Neuronal stem cell (in vitro differentiated cells): ENCODE measurements around the gene PCDHA1.
"Not testable (repeated sequence)": the region's sequence is repeated elsewhere in the genome, so short reads cannot be mapped to it uniquely, and the experiment has no call there.

Source experiments
- DNase-seq: peaks from one replicate; pipeline ENCODE4 v3.0.0-alpha.2; 2013; ENCODE audit warnings: low spot score
- H2AFZ ChIP-seq: one replicate; pipeline ENCODE4 v1.6.1; 2013; ENCODE audit warnings: mild to moderate bottlenecking, low read length, inconsistent platforms
- H2AK5ac ChIP-seq: 2 replicates; pipeline ENCODE4 v1.6.1; 2013; ENCODE audit warnings: low read depth, mild to moderate bottlenecking, inconsistent platforms, low read length, moderate library complexity, mixed read lengths
- H2BK120ac ChIP-seq: 2 replicates; pipeline ENCODE4 v1.6.1; 2013; ENCODE audit warnings: low read depth, mild to moderate bottlenecking, inconsistent platforms, low read length, moderate library complexity, mixed read lengths
- H2BK12ac ChIP-seq: one replicate; pipeline ENCODE4 v1.6.1; 2013; ENCODE audit warnings: low read length, inconsistent platforms
- H2BK15ac ChIP-seq: 2 replicates; pipeline ENCODE4 v1.6.1; 2013; ENCODE audit warnings: mild to moderate bottlenecking, low read length, inconsistent platforms, mixed read lengths
- H2BK5ac ChIP-seq: one replicate; pipeline ENCODE4 v1.6.1; 2013; ENCODE audit warnings: inconsistent platforms, mild to moderate bottlenecking, low read length, moderate library complexity
- H3K14ac ChIP-seq: one replicate; pipeline ENCODE4 v1.6.1; 2013; ENCODE audit warnings: low read length, inconsistent platforms
- H3K18ac ChIP-seq: 2 replicates; pipeline ENCODE4 v1.6.1; 2013; ENCODE audit warnings: low read length, inconsistent platforms
- H3K23ac ChIP-seq: 2 replicates; pipeline ENCODE4 v1.6.1; 2013; ENCODE audit warnings: low read depth, mild to moderate bottlenecking, mixed read lengths, low read length, inconsistent platforms; ENCODE audit not compliant: poor library complexity
- H3K27ac ChIP-seq: replicated peaks from 3 replicates; pipeline ENCODE4 v1.5.1; 2013; ENCODE audit warnings: low read length, inconsistent platforms
- H3K27me3 ChIP-seq, 3 experiments: 2 replicates each; pipeline ENCODE4 v1.6.1; 2013; ENCODE audit warnings: low read length in 3 of 3, mild to moderate bottlenecking in 2 of 3, inconsistent platforms in 1 of 3, low read depth in 1 of 3, mixed read lengths in 1 of 3, moderate library complexity in 1 of 3; ENCODE audit not compliant: control insufficient read depth in 3 of 3, insufficient read depth in 3 of 3
- H3K36me3 ChIP-seq, 2 donors: replicated peaks in 1 of 2; 2 replicates each; pipeline ENCODE4 v1.6.1; 2013; ENCODE audit warnings: low read length in 2 of 2; ENCODE audit not compliant: control insufficient read depth in 2 of 2, insufficient read depth in 2 of 2
- H3K4ac ChIP-seq: 2 replicates; pipeline ENCODE4 v1.6.1; 2013; ENCODE audit warnings: inconsistent platforms, mild to moderate bottlenecking, low read length, moderate library complexity
- H3K4me1 ChIP-seq, 2 donors: 1 replicate in 1 of 2; 2 replicates in 1 of 2; pipeline ENCODE4 v1.6.1; 2013; ENCODE audit warnings: low read length in 2 of 2, low read depth in 1 of 2; ENCODE audit not compliant: control insufficient read depth in 2 of 2, insufficient read depth in 1 of 2
- H3K4me2 ChIP-seq: one replicate; pipeline ENCODE4 v1.6.1; 2013; ENCODE audit warnings: mild to moderate bottlenecking, low read length, inconsistent platforms; ENCODE audit not compliant: insufficient read depth, poor library complexity, severe bottlenecking
- H3K4me3 ChIP-seq, 2 donors: 2 replicates each; pipeline ENCODE4 v1.5.1; 2013; ENCODE audit warnings: low read length in 2 of 2, mild to moderate bottlenecking in 2 of 2, inconsistent platforms in 1 of 2, moderate library complexity in 1 of 2
- H3K79me1 ChIP-seq: one replicate; pipeline ENCODE4 v1.6.1; 2013; ENCODE audit warnings: low read depth, mild to moderate bottlenecking, inconsistent platforms, low read length, moderate library complexity
- H3K9ac ChIP-seq: one replicate; pipeline ENCODE4 v1.6.1; 2013; ENCODE audit warnings: mild to moderate bottlenecking, low read depth, low read length, inconsistent platforms; ENCODE audit not compliant: poor library complexity
- H3K9me3 ChIP-seq, 2 donors: replicated peaks in 1 of 2; 2 replicates each; pipeline versions ENCODE3 to v1.6.1; 2013; ENCODE audit warnings: low read length in 2 of 2, mild to moderate bottlenecking in 2 of 2, inconsistent platforms in 1 of 2, low read depth in 1 of 2, mixed read lengths in 1 of 2, moderate library complexity in 1 of 2; ENCODE audit not compliant: control insufficient read depth in 2 of 2, insufficient read depth in 1 of 2
- H4K8ac ChIP-seq: one replicate; pipeline ENCODE4 v1.6.1; 2013; ENCODE audit warnings: low read depth, mild to moderate bottlenecking, inconsistent platforms, low read length, moderate library complexity
- H4K91ac ChIP-seq: one replicate; pipeline ENCODE4 v1.6.1; 2013; ENCODE audit warnings: low read length, low read depth, mild to moderate bottlenecking, inconsistent platforms; ENCODE audit not compliant: poor library complexity
- WGBS, 2 donors: extraction: QIAGEN DNeasy Blood & Tissue Kit; methylation state at CpG; one replicate each; pipeline ENCODE4 v1.1.7; 2013; ENCODE audit warnings: missing lambda C conversion rate in 2 of 2, mixed read lengths in 1 of 2; ENCODE audit not compliant: insufficient read length in 2 of 2, insufficient replicate concordance in 1 of 2; ENCODE audit errors: extremely low coverage in 2 of 2; 5-methylcytosine and 5-hydroxymethylcytosine counted together

The PCDHA1 gene

DNA sequence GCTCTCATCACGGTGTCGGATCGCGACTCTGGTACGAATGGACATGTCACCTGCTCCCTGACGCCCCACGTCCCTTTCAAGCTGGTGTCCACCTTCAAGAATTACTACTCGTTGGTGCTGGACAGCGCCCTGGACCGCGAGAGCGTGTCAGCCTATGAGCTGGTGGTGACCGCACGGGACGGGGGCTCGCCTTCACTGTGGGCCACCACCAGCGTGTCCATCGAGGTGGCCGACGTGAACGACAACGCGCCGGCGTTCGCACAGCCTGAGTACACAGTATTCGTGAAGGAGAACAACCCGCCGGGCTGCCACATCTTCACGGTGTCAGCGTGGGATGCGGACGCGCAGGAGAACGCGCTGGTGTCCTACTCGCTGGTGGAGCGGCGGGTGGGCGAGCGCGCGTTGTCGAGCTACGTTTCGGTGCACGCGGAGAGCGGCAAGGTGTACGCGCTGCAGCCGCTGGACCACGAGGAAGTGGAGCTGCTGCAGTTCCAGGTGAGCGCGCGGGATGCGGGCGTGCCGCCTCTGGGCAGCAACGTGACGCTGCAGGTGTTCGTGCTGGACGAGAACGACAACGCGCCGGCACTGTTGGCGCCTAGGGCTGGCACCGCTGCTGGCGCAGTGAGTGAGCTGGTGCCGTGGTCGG, 10.3 kb downstream of the PCDHA1 start:
- peak overlapping the region in 1 of 2 donors; percentile 69 for H3K4me3 ChIP-seq
- not testable (repeated sequence) for H2BK15ac ChIP-seq, H2AFZ ChIP-seq, H4K91ac ChIP-seq, H2BK120ac ChIP-seq, H3K14ac ChIP-seq, H3K4ac ChIP-seq, H3K79me1 ChIP-seq, H2BK12ac ChIP-seq, H3K27me3 ChIP-seq, H2BK5ac ChIP-seq, H3K4me1 ChIP-seq, H3K18ac ChIP-seq, H3K9ac ChIP-seq, DNase-seq, H2AK5ac ChIP-seq, H3K27ac ChIP-seq, H3K23ac ChIP-seq, H3K36me3 ChIP-seq
- H3K4me2 ChIP-seq, result peak overlapping the region; percentile 11
- no CpG with 5 or more reads among the region's 72 CpGs for WGBS, 2 donors
- peak overlapping the region; percentile 52 for H4K8ac ChIP-seq
- H3K9me3 ChIP-seq, result peaks cover 24 to 53% of the 10 kb centered on the region in 2 donors

DNA sequence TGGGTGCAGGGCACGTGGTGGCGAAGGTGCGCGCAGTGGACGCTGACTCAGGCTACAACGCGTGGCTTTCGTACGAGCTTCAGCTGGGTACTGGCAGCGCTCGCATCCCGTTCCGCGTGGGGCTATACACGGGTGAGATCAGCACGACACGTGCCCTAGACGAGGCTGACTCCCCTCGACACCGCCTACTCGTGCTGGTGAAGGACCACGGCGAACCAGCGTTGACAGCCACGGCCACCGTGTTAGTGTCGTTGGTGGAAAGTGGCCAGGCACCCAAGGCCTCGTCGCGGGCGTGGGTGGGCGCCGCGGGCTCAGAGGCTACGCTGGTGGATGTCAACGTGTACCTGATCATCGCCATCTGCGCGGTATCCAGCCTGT, 10.8 kb downstream of the PCDHA1 start:
- Histone ChIP-seq H3K23ac (peak overlapping the region; percentile 89), H3K36me3 (peaks cover 2 to 8% of the 10 kb centered on the region in 2 donors), H3K4me2 (no peak overlapping the region), H3K27ac (no peak overlapping the region), H2BK120ac (no peak overlapping the region), H3K27me3 (no peaks in the 10 kb centered on the region), H4K8ac (peak overlapping the region; percentile 52), H2BK12ac (peak overlapping the region; percentile 41), H3K4ac (no peak overlapping the region), H3K9ac (peak overlapping the region; percentile 63), H4K91ac (no peak overlapping the region), H2BK15ac (no peak overlapping the region), H2AFZ (no peak overlapping the region), H3K9me3 (peaks cover 24 to 58% of the 10 kb centered on the region in 2 donors), H3K18ac (no peak overlapping the region), H2AK5ac (no peak overlapping the region), H3K4me1 (no peaks in the 10 kb centered on the region), H3K4me3 (peak overlapping the region in 1 of 2 donors; percentile 69), H2BK5ac (no peak overlapping the region), H3K14ac (peak overlapping the region; percentile 31), H3K79me1 (peaks cover 3% of the 10 kb centered on the region)
- no CpG with 5 or more reads among the region's 39 CpGs for WGBS, 2 donors
- DNase-seq, result no peak

DNA sequence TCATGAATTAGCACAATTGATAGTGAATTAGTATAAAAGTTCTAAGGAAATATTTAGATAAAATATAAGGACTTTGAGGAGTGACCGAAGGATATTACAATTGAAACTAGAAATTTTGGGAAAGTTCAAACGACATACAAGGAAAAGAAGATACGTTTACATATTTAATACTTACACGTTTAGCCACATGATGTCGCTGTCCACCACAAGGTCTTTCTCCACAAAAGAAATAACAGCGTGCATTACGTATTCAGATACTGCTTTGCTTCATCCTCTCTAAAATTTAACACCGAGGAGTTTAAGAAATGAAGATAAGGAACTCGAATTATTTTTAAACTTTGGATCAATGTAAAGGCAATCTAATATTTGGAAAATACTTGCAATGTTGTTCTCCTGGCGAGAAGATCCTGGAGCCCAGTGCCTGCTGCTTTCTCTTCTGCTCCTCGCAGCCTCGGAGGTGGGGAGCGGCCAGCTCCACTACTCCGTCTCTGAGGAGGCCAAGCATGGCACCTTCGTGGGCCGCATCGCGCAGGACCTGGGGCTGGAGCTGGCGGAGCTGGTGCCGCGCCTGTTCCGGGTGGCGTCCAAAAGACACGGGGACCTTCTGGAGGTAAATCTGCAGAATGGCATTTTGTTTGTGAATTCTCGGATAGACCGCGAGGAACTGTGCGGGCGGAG, 15.0 kb downstream of the PCDHA1 start, which contains the start of gene PCDHA3:
Gene PCDHA3 (plus strand): TSS at position 242 of the 678 bp plus-strand sequence.
- Histone ChIP-seq H3K14ac (no peak within 1 kb of the TSS), H3K4ac (no peak within 1 kb of the TSS), H3K4me1 (no peaks in the 10 kb centered on the region), H3K18ac (no peak within 1 kb of the TSS), H2BK12ac (no peak within 1 kb of the TSS), H2BK15ac (no peak within 1 kb of the TSS), H3K9me3 (peaks cover 26 to 55% of the 10 kb centered on the region in 2 donors), H3K27me3 (no peaks in the 10 kb centered on the region), H2BK120ac (no peak within 1 kb of the TSS), H3K4me2 (no peak within 1 kb of the TSS), H2AK5ac (no peak within 1 kb of the TSS), H2BK5ac (no peak within 1 kb of the TSS), H3K27ac (no peak within 1 kb of the TSS), H3K4me3 (peak within 1 kb of the TSS in 1 of 2 donors; percentile 50), H3K36me3 (peaks cover 5 to 16% of the 10 kb centered on the region in 2 donors), H3K9ac (no peak within 1 kb of the TSS), H4K8ac (no peak within 1 kb of the TSS), H2AFZ (no peak within 1 kb of the TSS), H3K79me1 (peaks cover 6% of the 10 kb centered on the region), H3K23ac (no peak within 1 kb of the TSS), H4K91ac (no peak within 1 kb of the TSS)
- WGBS, 2 donors, result no CpG with 5 or more reads among the region's 29 CpGs
- DNase-seq, result no peak

DNA sequence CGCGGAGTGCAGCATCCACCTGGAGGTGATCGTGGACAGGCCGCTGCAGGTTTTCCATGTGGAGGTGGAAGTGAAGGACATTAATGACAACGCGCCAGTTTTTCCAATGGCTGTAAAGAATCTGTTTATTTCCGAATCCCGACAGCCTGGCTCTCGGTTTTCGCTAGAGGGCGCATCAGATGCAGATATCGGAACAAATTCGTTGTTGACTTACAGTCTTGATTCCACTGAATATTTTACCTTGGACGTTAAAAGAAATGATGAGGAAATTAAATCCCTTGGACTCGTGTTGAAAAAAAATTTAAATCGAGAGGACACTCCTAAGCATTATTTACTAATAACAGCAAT, 15.5 kb downstream of the PCDHA1 start:
- Histone ChIP-seq H2BK5ac (no peak overlapping the region), H4K91ac (no peak overlapping the region), H3K4me2 (no peak overlapping the region), H2AK5ac (no peak overlapping the region), H3K4ac (no peak overlapping the region), H3K18ac (no peak overlapping the region), H2BK15ac (no peak overlapping the region), H3K14ac (no peak overlapping the region), H3K23ac (no peak overlapping the region), H2AFZ (no peak overlapping the region), H3K79me1 (peaks cover 6% of the 10 kb centered on the region), H3K9me3 (peaks cover 23 to 54% of the 10 kb centered on the region in 2 donors), H3K36me3 (peaks cover 5 to 14% of the 10 kb centered on the region in 2 donors), H3K4me3 (no peak overlapping the region), H3K27ac (no peak overlapping the region), H2BK12ac (no peak overlapping the region), H4K8ac (no peak overlapping the region), H3K27me3 (no peaks in the 10 kb centered on the region), H2BK120ac (no peak overlapping the region), H3K4me1 (no peaks in the 10 kb centered on the region), H3K9ac (no peak overlapping the region)
- DNase-seq, result no peak
- no CpG with 5 or more reads among the region's 16 CpGs for WGBS, 2 donors
